CD14-positive monocyte (primary cell): ENCODE data around the gene CACHD1. TPM values are rescaled to one million over a fixed set of nuclear protein-coding genes. Genes with fewer than 3 reads are reported as not detected.

Experiments used
- DNase-seq, 3 donors: peaks; one replicate each; pipeline ENCODE4 v3.0.0-alpha.2; 2011 to 2022
- H2AFZ ChIP-seq: 2 replicates; pipeline ENCODE4 v1.6.0; 2012; ENCODE audit warnings: mild to moderate bottlenecking, low read depth, low read length, inconsistent platforms; ENCODE audit not compliant: insufficient read depth, poor library complexity, severe bottlenecking
- H3K27ac ChIP-seq, 2 donors: 1 replicate in 1 of 2; 2 replicates in 1 of 2; pipeline ENCODE4 v1.5.1; 2012 to 2013; ENCODE audit warnings: low read length in 2 of 2, control low read depth in 1 of 2, inconsistent platforms in 1 of 2, low read depth in 1 of 2, mild to moderate bottlenecking in 1 of 2
- H3K27me3 ChIP-seq, 2 donors: one replicate each; pipeline versions ENCODE4 v1.6.0 to v1.6.1; 2011 to 2013; ENCODE audit warnings: low read length in 2 of 2; ENCODE audit not compliant: control insufficient read depth in 2 of 2, insufficient read depth in 2 of 2
- H3K36me3 ChIP-seq, 2 donors: replicated peaks in 1 of 2; 1 replicate in 1 of 2; 2 replicates in 1 of 2; pipeline versions ENCODE4 v1.5.1 to v1.6.1; 2012 to 2013; ENCODE audit warnings: low read length in 2 of 2, control low read depth in 1 of 2, inconsistent platforms in 1 of 2, mild to moderate bottlenecking in 1 of 2; ENCODE audit not compliant: insufficient read depth in 2 of 2, control insufficient read depth in 1 of 2
- H3K4me1 ChIP-seq, 2 donors: 1 replicate in 1 of 2; 2 replicates in 1 of 2; pipeline versions ENCODE4 v1.5.1 to v1.6.1; 2012 to 2013; ENCODE audit warnings: low read length in 2 of 2, control low read depth in 1 of 2, inconsistent platforms in 1 of 2, mild to moderate bottlenecking in 1 of 2, moderate library complexity in 1 of 2; ENCODE audit not compliant: insufficient read depth in 2 of 2, control insufficient read depth in 1 of 2
- H3K4me2 ChIP-seq: replicated peaks from 2 replicates; pipeline ENCODE3; 2012; ENCODE audit warnings: low read length, moderate library complexity, mild to moderate bottlenecking; ENCODE audit not compliant: poor library complexity, severe bottlenecking; ENCODE audit errors: extremely low read depth
- H3K4me3 ChIP-seq, 3 experiments: fragments of 200-600 bp in 1 of 3; sonication (generic) in 1 of 3; replicated peaks in 1 of 3; 1 replicate in 2 of 3; 2 replicates in 1 of 3; pipeline ENCODE4 v1.5.1; 2011 to 2013; ENCODE audit warnings: low read length in 3 of 3, mild to moderate bottlenecking in 3 of 3, control low read depth in 2 of 3, low read depth in 2 of 3, inconsistent platforms in 1 of 3, moderate library complexity in 1 of 3
- H3K79me2 ChIP-seq: 2 replicates; pipeline ENCODE4 v1.6.0; 2012; ENCODE audit warnings: mild to moderate bottlenecking, control low read depth, inconsistent platforms, low read length, moderate library complexity; ENCODE audit not compliant: insufficient read depth
- H3K9ac ChIP-seq: 2 replicates; pipeline ENCODE4 v1.6.0; 2017; ENCODE audit warnings: low read length, mild to moderate bottlenecking; ENCODE audit not compliant: insufficient read depth, poor library complexity, severe bottlenecking
- H3K9me3 ChIP-seq, 2 donors: replicated peaks in 1 of 2; 1 replicate in 1 of 2; 2 replicates in 1 of 2; pipeline versions ENCODE4 v1.5.1 to v1.6.1; 2012 to 2013; ENCODE audit warnings: low read length in 2 of 2, control low read depth in 1 of 2; ENCODE audit not compliant: control insufficient read depth in 1 of 2, insufficient read depth in 1 of 2
- H4K20me1 ChIP-seq: 2 replicates; pipeline ENCODE4 v1.6.0; 2012; ENCODE audit warnings: mild to moderate bottlenecking, low read length, control low read depth, moderate library complexity; ENCODE audit not compliant: insufficient read depth
- H3K27ac Mint-ChIP-seq, 7 donors: one replicate each; pipeline ENCODE4 v1.8.0; 2020; ENCODE audit warnings: mild to moderate bottlenecking in 7 of 7, mixed read lengths in 7 of 7, moderate library complexity in 6 of 7, inconsistent platforms in 2 of 7
- H3K27me3 Mint-ChIP-seq, 3 donors: one replicate each; pipeline ENCODE4 v1.8.0; 2021 to 2022; ENCODE audit warnings: low read depth in 3 of 3, mild to moderate bottlenecking in 3 of 3, mixed read lengths in 3 of 3, moderate library complexity in 3 of 3, inconsistent platforms in 1 of 3
- H3K36me3 Mint-ChIP-seq, 2 donors: one replicate each; pipeline ENCODE4 v1.8.0; 2020; ENCODE audit warnings: mixed read lengths in 2 of 2, inconsistent platforms in 1 of 2, mild to moderate bottlenecking in 1 of 2
- H3K4me1 Mint-ChIP-seq: one replicate; pipeline ENCODE4 v1.8.0; 2020; ENCODE audit warnings: mild to moderate bottlenecking, mixed read lengths
- H3K4me3 Mint-ChIP-seq, 2 donors: one replicate each; pipeline ENCODE4 v1.8.0; 2020; ENCODE audit warnings: mild to moderate bottlenecking in 2 of 2, mixed read lengths in 2 of 2, moderate library complexity in 1 of 2
- H3K9me3 Mint-ChIP-seq, 7 donors: one replicate each; pipeline ENCODE4 v1.8.0; 2020 to 2022; ENCODE audit warnings: mixed read lengths in 7 of 7, mild to moderate bottlenecking in 6 of 7, moderate library complexity in 6 of 7, inconsistent platforms in 2 of 7
- WGBS: methylation state at CpG from one replicate; pipeline ENCODE4 v1.1.5; 2013; ENCODE audit warnings: missing lambda C conversion rate; ENCODE audit not compliant: insufficient coverage; 5-methylcytosine and 5-hydroxymethylcytosine counted together
- intact Hi-C, 2 donors: fragments of 100-400 bp; cut with micrococcal nuclease; formaldehyde crosslinking; loops; one replicate each; pipeline versions ENCODE4 v1.15.0 to v1.15.1; 2023
- polyA plus RNA-seq, 3 donors: library from polyadenylated mRNA; depleted of rRNA in 1 of 3; unstranded in 2 of 3; stranded (reverse) in 1 of 3; fragments of 300-500 nt in 2 of 3; fragments of >200 nt in 1 of 3; fragmentation: Illumina TruSeq in 2 of 3; gene quantifications; 1 replicate in 2 of 3; 2 replicates in 1 of 3; pipeline ENCODE4 v1.2.3, GENCODE V29; 2012 to 2021
- TF ChIP-seq, protein P1 (sequence below): fragments of 200-600 bp; IDR thresholded peaks from one replicate; pipeline ENCODE4 v1.8.0; 2022; ENCODE audit warnings: antibody characterized with exemption, mild to moderate bottlenecking

The CACHD1 gene
- polyA plus RNA-seq, 3 donors: 0.12 TPM; not detected in 2

GRCh38 chr1:64685765-64686341, 215.9 kb downstream of the CACHD1 start:
- no peaks in the 10 kb centered on the region for H3K9me3 ChIP-seq
- intact Hi-C loops: no loop called here
- H3K4me3 Mint-ChIP-seq: no peak overlapping the region

GRCh38 chr1:64686828-64687724, 217.1 kb downstream of the CACHD1 start:
- Mint-ChIP-seq H3K27ac (peak overlapping the region; percentile 74 to 95 (median 82)), H3K9me3 (no peaks in the 10 kb centered on the region), H3K4me1 (peaks cover 33% of the 10 kb centered on the region), H3K27me3 (peaks cover 1 to 3% (median 1%) of the 10 kb centered on the region in 3 donors), H3K4me3 (peak overlapping the region in 1 of 2 donors; percentile 39), H3K36me3 (no peaks in the 10 kb centered on the region)
- peak; percentile 18 to 49 (median 26) for DNase-seq
- Histone ChIP-seq H3K27me3 (no peaks in the 10 kb centered on the region), H3K4me3 (peak overlapping the region in 1 of 3 experiments; percentile 39), H4K20me1 (no peaks in the 10 kb centered on the region), H3K36me3 (no peaks in the 10 kb centered on the region), H3K9me3 (no peaks in the 10 kb centered on the region), H3K4me2 (peak overlapping the region; percentile 35), H3K9ac (no peak overlapping the region), H3K27ac (peak overlapping the region; percentile 47 to 79), H3K4me1 (peaks cover 18 to 21% of the 10 kb centered on the region in 2 donors), H2AFZ (no peak overlapping the region), H3K79me2 (no peaks in the 10 kb centered on the region)
- TF ChIP-seq, protein P1, sequence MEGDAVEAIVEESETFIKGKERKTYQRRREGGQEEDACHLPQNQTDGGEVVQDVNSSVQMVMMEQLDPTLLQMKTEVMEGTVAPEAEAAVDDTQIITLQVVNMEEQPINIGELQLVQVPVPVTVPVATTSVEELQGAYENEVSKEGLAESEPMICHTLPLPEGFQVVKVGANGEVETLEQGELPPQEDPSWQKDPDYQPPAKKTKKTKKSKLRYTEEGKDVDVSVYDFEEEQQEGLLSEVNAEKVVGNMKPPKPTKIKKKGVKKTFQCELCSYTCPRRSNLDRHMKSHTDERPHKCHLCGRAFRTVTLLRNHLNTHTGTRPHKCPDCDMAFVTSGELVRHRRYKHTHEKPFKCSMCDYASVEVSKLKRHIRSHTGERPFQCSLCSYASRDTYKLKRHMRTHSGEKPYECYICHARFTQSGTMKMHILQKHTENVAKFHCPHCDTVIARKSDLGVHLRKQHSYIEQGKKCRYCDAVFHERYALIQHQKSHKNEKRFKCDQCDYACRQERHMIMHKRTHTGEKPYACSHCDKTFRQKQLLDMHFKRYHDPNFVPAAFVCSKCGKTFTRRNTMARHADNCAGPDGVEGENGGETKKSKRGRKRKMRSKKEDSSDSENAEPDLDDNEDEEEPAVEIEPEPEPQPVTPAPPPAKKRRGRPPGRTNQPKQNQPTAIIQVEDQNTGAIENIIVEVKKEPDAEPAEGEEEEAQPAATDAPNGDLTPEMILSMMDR: peak; percentile 89
- intact Hi-C loops: no loop called here
- WGBS: 39% methylated on average over 2 of the region's 7 CpGs

More at GRCh38 chr1:64685765-64686341, 215.9 kb downstream of the CACHD1 start:
- Histone ChIP-seq H3K4me1 (peaks cover 18 to 21% of the 10 kb centered on the region in 2 donors), H3K36me3 (no peaks in the 10 kb centered on the region), H3K27ac (no peak overlapping the region), H3K27me3 (no peaks in the 10 kb centered on the region), H3K79me2 (no peaks in the 10 kb centered on the region), H3K4me3 (no peak overlapping the region), H3K9ac (no peak overlapping the region), H4K20me1 (no peaks in the 10 kb centered on the region), H3K4me2 (no peak overlapping the region), H2AFZ (no peak overlapping the region)
- no peak for DNase-seq
- WGBS: 83% methylated on average over 1 of the region's 6 CpGs
- peaks cover 1 to 3% (median 1%) of the 10 kb centered on the region in 3 donors for H3K27me3 Mint-ChIP-seq
- TF ChIP-seq, protein P1: no peak
- H3K27ac Mint-ChIP-seq: peak overlapping the region in 1 of 7 donors; percentile 16
- peaks cover 27% of the 10 kb centered on the region for H3K4me1 Mint-ChIP-seq
- no peaks in the 10 kb centered on the region for H3K36me3 Mint-ChIP-seq
- no peaks in the 10 kb centered on the region for H3K9me3 Mint-ChIP-seq
